GM23338 (cell line): ENCODE data around the gene SPRYD4. TPM values are rescaled to one million over a fixed set of nuclear protein-coding genes. Genes with fewer than 3 reads are reported as not detected.

ENCODE experiments used
- ATAC-seq: fragments of 200-7000 bp; cut with Tn5 transposase; 3 replicates; pipeline ENCODE4 v1.9.1; 2020
- DNase-seq: peaks from one replicate; pipeline ENCODE4 v3.0.0-alpha.2; 2015; ENCODE audit warnings: low spot score
- H2AFZ ChIP-seq: fragments of 200-600 bp; sonication (generic); 2 replicates; pipeline ENCODE4 v1.8.0; 2016; ENCODE audit warnings: antibody characterized with exemption, mild to moderate bottlenecking, moderate library complexity
- H3F3A ChIP-seq: fragments of 200-600 bp; sonication (generic); replicated peaks from 2 replicates; pipeline ENCODE4 v1.8.0; 2017; ENCODE audit warnings: antibody characterized with exemption, mixed run types, low read depth
- H3K27ac ChIP-seq: fragments of 200-600 bp; sonication (generic); 2 replicates; pipeline ENCODE4 v1.6.1; 2016; ENCODE audit warnings: low read depth
- H3K27me3 ChIP-seq: fragments of 200-600 bp; sonication (generic); 2 replicates; pipeline ENCODE4 v1.8.0; 2016; ENCODE audit warnings: mild to moderate bottlenecking, mixed run types, moderate library complexity; ENCODE audit not compliant: insufficient read depth
- H3K36me3 ChIP-seq: fragments of 200-600 bp; sonication (generic); 2 replicates; pipeline ENCODE4 v1.8.0; 2016; ENCODE audit warnings: mild to moderate bottlenecking; ENCODE audit not compliant: insufficient read depth
- H3K4me1 ChIP-seq: fragments of 200-600 bp; sonication (generic); 2 replicates; pipeline ENCODE4 v1.8.0; 2016; ENCODE audit warnings: mild to moderate bottlenecking, moderate library complexity; ENCODE audit not compliant: insufficient read depth
- H3K4me2 ChIP-seq: fragments of 200-600 bp; sonication (generic); 2 replicates; pipeline ENCODE4 v1.7.1; 2017; ENCODE audit warnings: mixed run types
- H3K4me3 ChIP-seq: fragments of 200-600 bp; sonication (generic); 2 replicates; pipeline ENCODE4 v1.6.1; 2016; ENCODE audit warnings: mixed run types
- H3K79me2 ChIP-seq: fragments of 200-600 bp; sonication (generic); replicated peaks from 2 replicates; pipeline ENCODE4 v1.8.0; 2017; ENCODE audit warnings: mild to moderate bottlenecking; ENCODE audit not compliant: insufficient read depth
- H3K9me2 ChIP-seq: fragments of 200-600 bp; sonication (generic); 2 replicates; pipeline ENCODE4 v1.8.0; 2017; ENCODE audit not compliant: insufficient read depth
- H4K20me1 ChIP-seq: fragments of 200-600 bp; sonication (generic); replicated peaks from 2 replicates; pipeline ENCODE4 v1.8.0; 2017; ENCODE audit warnings: mild to moderate bottlenecking; ENCODE audit not compliant: insufficient read depth
- H3K27ac Mint-ChIP-seq: 2 replicates; pipeline ENCODE4 v1.8.0; 2020; ENCODE audit warnings: inconsistent platforms, mild to moderate bottlenecking, moderate library complexity, mixed read lengths
- H3K27me3 Mint-ChIP-seq: 3 replicates; pipeline ENCODE4 v1.8.0; 2022; ENCODE audit warnings: low read depth, mild to moderate bottlenecking, moderate library complexity, mixed read lengths, inconsistent platforms; ENCODE audit not compliant: insufficient read depth, poor library complexity
- H3K36me3 Mint-ChIP-seq: 3 replicates; pipeline ENCODE4 v1.8.0; 2021; ENCODE audit warnings: low read depth, mild to moderate bottlenecking, inconsistent platforms, moderate library complexity, mixed read lengths
- H3K4me1 Mint-ChIP-seq: 3 replicates; pipeline ENCODE4 v1.8.0; 2020; ENCODE audit warnings: mild to moderate bottlenecking, inconsistent platforms, mixed read lengths
- H3K4me3 Mint-ChIP-seq: 3 replicates; pipeline ENCODE4 v1.8.0; 2021; ENCODE audit warnings: moderate library complexity, mild to moderate bottlenecking, inconsistent platforms, mixed read lengths
- H3K9me3 Mint-ChIP-seq: 3 replicates; pipeline ENCODE4 v1.8.0; 2020; ENCODE audit warnings: moderate library complexity, mild to moderate bottlenecking, inconsistent platforms, mixed read lengths
- CREB1 ChIP-seq: fragments of 250-450 bp; sonication (Bioruptor Pico); IDR thresholded peaks from 2 replicates; pipeline ENCODE4 v1.5.0; 2020; ENCODE audit warnings: low read depth, mild to moderate bottlenecking, moderate library complexity
- EZH2phosphoT487 ChIP-seq: fragments of 200-600 bp; sonication (generic); IDR thresholded peaks from one replicate; pipeline ENCODE4 v1.8.1; 2018; ENCODE audit warnings: antibody characterized with exemption; ENCODE audit not compliant: unreplicated experiment
- NANOG ChIP-seq: IDR thresholded peaks from 2 replicates; pipeline ENCODE4 v1.6.1; 2016; ENCODE audit warnings: antibody characterized with exemption, borderline replicate concordance
- POLR2AphosphoS5 ChIP-seq: IDR thresholded peaks from 2 replicates; pipeline ENCODE4 v1.6.1; 2016; ENCODE audit warnings: antibody characterized with exemption, low read depth
- polyA plus RNA-seq: library from polyadenylated mRNA; unstranded; fragments of >200 nt; fragmentation: Nextera tagmentation; extraction: Ambion mirVana; gene quantifications from 2 replicates; pipeline ENCODE4 v1.2.1, GENCODE V29; 2016
- total RNA-seq: library from RNA; depleted of rRNA; stranded (reverse); fragments of >200 nt; shearing (Covaris generic); gene quantifications from 2 replicates; pipeline ENCODE4 v1.2.3, GENCODE V29; 2014
- TF ChIP-seq, protein P1 (sequence below): fragments of 250-450 bp; sonication (Bioruptor Pico); IDR thresholded peaks from 2 replicates; pipeline ENCODE4 v1.5.0; 2020; ENCODE audit warnings: mild to moderate bottlenecking, moderate library complexity
- TF ChIP-seq, protein P2 (sequence below): IDR thresholded peaks from 2 replicates; pipeline ENCODE4 v1.6.1; 2016; ENCODE audit warnings: antibody characterized with exemption

Gene SPRYD4
- total and polyA plus RNA-seq, 2 experiments from 2014 or later: 2.1 to 3.1 TPM

DNA sequence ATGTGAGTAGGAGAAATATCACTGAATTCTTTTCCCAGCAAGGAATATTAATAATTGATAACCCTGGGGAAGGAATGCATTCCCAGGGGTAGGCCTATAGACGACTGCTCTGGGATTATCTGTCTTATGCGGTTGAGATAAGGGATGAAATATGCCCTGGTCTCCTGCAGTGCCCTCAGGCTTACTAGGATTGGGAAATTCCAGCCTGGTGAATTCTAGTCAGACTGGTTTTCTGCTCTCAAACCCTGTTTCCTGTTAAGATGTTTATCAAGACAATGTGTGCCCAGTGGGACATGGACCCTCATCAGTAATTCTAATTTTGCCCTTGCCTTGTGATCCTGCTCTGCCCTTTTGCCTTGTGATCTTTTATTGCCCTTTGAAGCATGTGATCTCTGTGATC, 25.2 kb upstream of the SPRYD4 start (continued):
- TF ChIP-seq, protein P1, sequence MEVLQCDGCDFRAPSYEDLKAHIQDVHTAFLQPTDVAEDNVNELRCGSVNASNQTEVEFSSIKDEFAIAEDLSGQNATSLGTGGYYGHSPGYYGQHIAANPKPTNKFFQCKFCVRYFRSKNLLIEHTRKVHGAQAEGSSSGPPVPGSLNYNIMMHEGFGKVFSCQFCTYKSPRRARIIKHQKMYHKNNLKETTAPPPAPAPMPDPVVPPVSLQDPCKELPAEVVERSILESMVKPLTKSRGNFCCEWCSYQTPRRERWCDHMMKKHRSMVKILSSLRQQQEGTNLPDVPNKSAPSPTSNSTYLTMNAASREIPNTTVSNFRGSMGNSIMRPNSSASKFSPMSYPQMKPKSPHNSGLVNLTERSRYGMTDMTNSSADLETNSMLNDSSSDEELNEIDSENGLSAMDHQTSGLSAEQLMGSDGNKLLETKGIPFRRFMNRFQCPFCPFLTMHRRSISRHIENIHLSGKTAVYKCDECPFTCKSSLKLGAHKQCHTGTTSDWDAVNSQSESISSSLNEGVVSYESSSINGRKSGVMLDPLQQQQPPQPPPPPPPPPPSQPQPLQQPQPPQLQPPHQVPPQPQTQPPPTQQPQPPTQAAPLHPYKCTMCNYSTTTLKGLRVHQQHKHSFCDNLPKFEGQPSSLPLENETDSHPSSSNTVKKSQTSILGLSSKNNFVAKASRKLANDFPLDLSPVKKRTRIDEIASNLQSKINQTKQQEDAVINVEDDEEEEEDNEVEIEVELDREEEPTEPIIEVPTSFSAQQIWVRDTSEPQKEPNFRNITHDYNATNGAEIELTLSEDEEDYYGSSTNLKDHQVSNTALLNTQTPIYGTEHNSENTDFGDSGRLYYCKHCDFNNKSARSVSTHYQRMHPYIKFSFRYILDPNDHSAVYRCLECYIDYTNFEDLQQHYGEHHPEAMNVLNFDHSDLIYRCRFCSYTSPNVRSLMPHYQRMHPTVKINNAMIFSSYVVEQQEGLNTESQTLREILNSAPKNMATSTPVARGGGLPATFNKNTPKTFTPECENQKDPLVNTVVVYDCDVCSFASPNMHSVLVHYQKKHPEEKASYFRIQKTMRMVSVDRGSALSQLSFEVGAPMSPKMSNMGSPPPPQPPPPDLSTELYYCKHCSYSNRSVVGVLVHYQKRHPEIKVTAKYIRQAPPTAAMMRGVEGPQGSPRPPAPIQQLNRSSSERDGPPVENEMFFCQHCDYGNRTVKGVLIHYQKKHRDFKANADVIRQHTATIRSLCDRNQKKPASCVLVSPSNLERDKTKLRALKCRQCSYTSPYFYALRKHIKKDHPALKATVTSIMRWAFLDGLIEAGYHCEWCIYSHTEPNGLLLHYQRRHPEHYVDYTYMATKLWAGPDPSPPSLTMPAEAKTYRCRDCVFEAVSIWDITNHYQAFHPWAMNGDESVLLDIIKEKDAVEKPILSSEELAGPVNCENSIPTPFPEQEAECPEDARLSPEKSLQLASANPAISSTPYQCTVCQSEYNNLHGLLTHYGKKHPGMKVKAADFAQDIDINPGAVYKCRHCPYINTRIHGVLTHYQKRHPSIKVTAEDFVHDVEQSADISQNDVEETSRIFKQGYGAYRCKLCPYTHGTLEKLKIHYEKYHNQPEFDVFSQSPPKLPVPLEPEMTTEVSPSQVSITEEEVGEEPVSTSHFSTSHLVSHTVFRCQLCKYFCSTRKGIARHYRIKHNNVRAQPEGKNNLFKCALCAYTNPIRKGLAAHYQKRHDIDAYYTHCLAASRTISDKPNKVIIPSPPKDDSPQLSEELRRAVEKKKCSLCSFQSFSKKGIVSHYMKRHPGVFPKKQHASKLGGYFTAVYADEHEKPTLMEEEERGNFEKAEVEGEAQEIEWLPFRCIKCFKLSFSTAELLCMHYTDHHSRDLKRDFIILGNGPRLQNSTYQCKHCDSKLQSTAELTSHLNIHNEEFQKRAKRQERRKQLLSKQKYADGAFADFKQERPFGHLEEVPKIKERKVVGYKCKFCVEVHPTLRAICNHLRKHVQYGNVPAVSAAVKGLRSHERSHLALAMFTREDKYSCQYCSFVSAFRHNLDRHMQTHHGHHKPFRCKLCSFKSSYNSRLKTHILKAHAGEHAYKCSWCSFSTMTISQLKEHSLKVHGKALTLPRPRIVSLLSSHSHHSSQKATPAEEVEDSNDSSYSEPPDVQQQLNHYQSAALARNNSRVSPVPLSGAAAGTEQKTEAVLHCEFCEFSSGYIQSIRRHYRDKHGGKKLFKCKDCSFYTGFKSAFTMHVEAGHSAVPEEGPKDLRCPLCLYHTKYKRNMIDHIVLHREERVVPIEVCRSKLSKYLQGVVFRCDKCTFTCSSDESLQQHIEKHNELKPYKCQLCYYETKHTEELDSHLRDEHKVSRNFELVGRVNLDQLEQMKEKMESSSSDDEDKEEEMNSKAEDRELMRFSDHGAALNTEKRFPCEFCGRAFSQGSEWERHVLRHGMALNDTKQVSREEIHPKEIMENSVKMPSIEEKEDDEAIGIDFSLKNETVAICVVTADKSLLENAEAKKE (CRISPR knock-in tag): peak; percentile 48; the same call in 1 of the 2 replicates

DNA sequence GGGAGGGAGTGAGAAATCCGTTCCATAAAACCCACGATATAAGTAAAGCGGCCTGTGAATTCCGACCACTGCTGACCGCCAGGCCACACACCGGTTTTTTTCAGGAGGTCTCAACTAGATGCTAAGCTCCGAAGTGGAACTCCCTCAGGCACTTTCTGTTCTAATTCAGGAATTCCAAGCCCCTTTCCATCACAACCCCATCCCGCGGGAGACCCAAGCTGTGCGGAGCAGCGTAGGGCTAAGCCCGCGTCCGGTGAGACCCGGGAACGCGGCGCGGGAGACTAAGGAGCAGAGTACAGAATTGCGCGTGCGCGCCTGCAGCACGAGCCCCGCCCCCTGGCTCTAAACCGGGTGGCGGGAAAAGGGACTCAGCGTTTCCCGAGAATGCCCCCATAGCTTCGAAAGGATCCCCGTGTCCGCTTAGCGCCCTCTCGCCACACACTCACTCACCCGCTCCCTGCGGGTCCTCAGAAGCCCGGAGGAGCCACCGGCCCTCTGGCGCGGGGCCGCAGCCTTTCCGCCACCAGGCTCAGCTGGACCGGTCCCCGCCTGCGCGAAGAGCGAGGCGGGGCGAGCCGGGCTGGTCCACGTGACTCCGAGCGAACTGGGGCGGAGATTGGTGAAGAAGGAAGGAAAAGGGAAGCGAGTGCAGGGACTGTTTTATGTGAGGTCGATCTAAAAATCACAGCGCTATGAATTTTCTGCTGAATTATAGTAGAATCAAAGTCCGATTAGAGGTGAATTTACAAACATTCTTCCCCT, 19.3 kb upstream of the SPRYD4 start, which contains the start of gene TIMELESS:
Gene TIMELESS, minus strand, starts transcription at position 567 of the 762 bp plus-strand sequence. CDS start 15,256 bp downstream, outside the sequence.
- no peak for TF ChIP-seq NANOG
- TF ChIP-seq, protein P2, sequence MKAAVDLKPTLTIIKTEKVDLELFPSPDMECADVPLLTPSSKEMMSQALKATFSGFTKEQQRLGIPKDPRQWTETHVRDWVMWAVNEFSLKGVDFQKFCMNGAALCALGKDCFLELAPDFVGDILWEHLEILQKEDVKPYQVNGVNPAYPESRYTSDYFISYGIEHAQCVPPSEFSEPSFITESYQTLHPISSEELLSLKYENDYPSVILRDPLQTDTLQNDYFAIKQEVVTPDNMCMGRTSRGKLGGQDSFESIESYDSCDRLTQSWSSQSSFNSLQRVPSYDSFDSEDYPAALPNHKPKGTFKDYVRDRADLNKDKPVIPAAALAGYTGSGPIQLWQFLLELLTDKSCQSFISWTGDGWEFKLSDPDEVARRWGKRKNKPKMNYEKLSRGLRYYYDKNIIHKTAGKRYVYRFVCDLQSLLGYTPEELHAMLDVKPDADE: no peak
- TF ChIP-seq POLR2AphosphoS5: peak; percentile 91
- no peak for TF ChIP-seq EZH2phosphoT487
- TF ChIP-seq, protein P1 (CRISPR knock-in tag): no peak
- no peak for TF ChIP-seq CREB1
- Histone ChIP-seq H3K27ac (peak within 1 kb of the TSS; percentile 95), H3K4me2 (peak within 1 kb of the TSS; percentile 78), H3K27me3 (no peaks in the 10 kb centered on the region), H3K4me3 (peak within 1 kb of the TSS; percentile 61), H4K20me1 (no peaks in the 10 kb centered on the region), H3K4me1 (peaks cover 23% of the 10 kb centered on the region), H3K79me2 (peaks cover 29% of the 10 kb centered on the region), H2AFZ (peak within 1 kb of the TSS; percentile 89), H3K9me2 (no peaks in the 10 kb centered on the region), H3K36me3 (no peaks in the 10 kb centered on the region), H3F3A (0 out of 2 replicates have a peak, but pooled peaks cover 4% of the 10 kb centered on the region)
- DNase-seq (peak; percentile 96), ATAC-seq (peak; percentile 93)
- Mint-ChIP-seq H3K4me3 (peak within 1 kb of the TSS; percentile 86), H3K9me3 (peaks cover 16% of the 10 kb centered on the region), H3K27me3 (peaks cover 15% of the 10 kb centered on the region), H3K36me3 (peaks cover 33% of the 10 kb centered on the region), H3K4me1 (peaks cover 50% of the 10 kb centered on the region), H3K27ac (peak within 1 kb of the TSS; percentile 98)
